Iris pigment epithelial cell (primary cell): ENCODE data around the gene SCLY.

Experiments
- DNase-seq: peaks from one replicate; pipeline ENCODE4 v3.0.0-alpha.2; 2011; ENCODE audit warnings: low read depth

The SCLY gene

GRCh38 chr2:238097988-238098871 is 37.4 kb downstream of the SCLY start:
- DNase-seq, result peak; percentile 61

- no peak for DNase-seq
These were observed 38.3 kb downstream of the SCLY start for GRCh38 chr2:238098901-238099713.

GRCh38 chr2:238099714-238100048 is 38.9 kb downstream of the SCLY start:
- DNase-seq, result no peak

GRCh38 chr2:238100049-238100820 is 39.4 kb downstream of the SCLY start, which contains the start of gene ESPNL:
Gene ESPNL (plus strand): TSS chr2:238100340. CDS start chr2:238100420, 80 bp downstream.
- no peak for DNase-seq

GRCh38 chr2:238100821-238101771 is 40.3 kb downstream of the SCLY start:
- no peak for DNase-seq

- DNase-seq, result no peak
These were observed 41.4 kb downstream of the SCLY start for GRCh38 chr2:238101891-238102841.

- DNase-seq, result no peak
These were observed 42.1 kb downstream of the SCLY start for GRCh38 chr2:238102865-238103264.

- no peak for DNase-seq
These were observed 42.8 kb downstream of the SCLY start for GRCh38 chr2:238103465-238104225.

GRCh38 chr2:238104226-238104690 is 43.5 kb downstream of the SCLY start:
- DNase-seq, result no peak

GRCh38 chr2:238104691-238105371 is 44.0 kb downstream of the SCLY start:
- no peak for DNase-seq

- DNase-seq, result no peak
These were observed 44.9 kb downstream of the SCLY start for GRCh38 chr2:238105506-238106338.

- DNase-seq, result no peak
These were observed 45.5 kb downstream of the SCLY start for GRCh38 chr2:238106339-238106697.

- DNase-seq, result no peak
These were observed 46.1 kb downstream of the SCLY start for GRCh38 chr2:238106698-238107524.

- DNase-seq, result no peak
These were observed 47.0 kb downstream of the SCLY start for GRCh38 chr2:238107525-238108422.

GRCh38 chr2:238108423-238109183 is 47.8 kb downstream of the SCLY start:
- no peak for DNase-seq
